ENCODE data around the gene RGS13.

- no peak for TF ChIP-seq POLR2A (IDR thresholded peaks at IDR 0.05; ENCODE audit: low read length)
- no peak for TF ChIP-seq GATA1 (IDR thresholded peaks at IDR 0.05; ENCODE audit: low read depth, low read length)
These were observed 46.4 kb downstream of the RGS13 start for GRCh38 chr1:192682335-192682734.

Measured in erythroblast (primary cell).